MCF 10A (cell line): ENCODE measurements around the gene CCT3. TPM values are rescaled to one million over a fixed set of nuclear protein-coding genes. Genes with fewer than 3 reads are reported as not detected.
"Not testable (repeated sequence)": the region's sequence is repeated elsewhere in the genome, so short reads cannot be mapped to it uniquely, and the experiment has no call there.

Experiments
- BruUV-seq: library from RNA; stranded (reverse); fragments of 400-500 nt; replicated peaks from 2 replicates; lab custom pipeline; 2021; lab: Mats Ljungman, UMichigan
- CTCF ChIA-PET: fragments of 300-600 bp; sonication (Branson Sonifier 250); formaldehyde crosslinking; extraction: SDS; loops from one replicate; lab custom pipeline; 2021; ENCODE audit warnings: antibody characterized with exemption, inconsistent platforms; lab: Yijun Ruan, JAX
- POLR2A ChIA-PET: fragments of 300-600, 350-650 bp; sonication (Branson Sonifier 250); formaldehyde crosslinking; extraction: SDS; loops from one replicate; lab custom pipeline; 2020; ENCODE audit warnings: antibody characterized with exemption, inconsistent platforms; lab: Yijun Ruan, JAX
- DNase-seq: peaks from one replicate; pipeline ENCODE4 v3.0.0-alpha.2; 2018; ENCODE audit not compliant: unreplicated experiment
- H3K27ac Mint-ChIP-seq: one replicate; pipeline ENCODE4 v1.8.0; 2022; ENCODE audit warnings: mild to moderate bottlenecking, low read depth, mixed read lengths; ENCODE audit not compliant: unreplicated experiment
- H3K27me3 Mint-ChIP-seq: one replicate; pipeline ENCODE4 v1.8.0; 2022; ENCODE audit warnings: mixed read lengths; ENCODE audit not compliant: insufficient read depth, unreplicated experiment
- H3K36me3 Mint-ChIP-seq: one replicate; pipeline ENCODE4 v1.8.0; 2022; ENCODE audit warnings: mild to moderate bottlenecking, moderate library complexity, mixed read lengths; ENCODE audit not compliant: insufficient read depth, unreplicated experiment
- H3K4me1 Mint-ChIP-seq: one replicate; pipeline ENCODE4 v1.8.0; 2022; ENCODE audit warnings: mixed read lengths; ENCODE audit not compliant: insufficient read depth, unreplicated experiment
- H3K4me3 Mint-ChIP-seq: one replicate; pipeline ENCODE4 v1.8.0; 2022; ENCODE audit warnings: mild to moderate bottlenecking, moderate library complexity, mixed read lengths; ENCODE audit not compliant: unreplicated experiment
- H3K9me3 Mint-ChIP-seq: one replicate; pipeline ENCODE4 v1.8.0; 2022; ENCODE audit warnings: mixed read lengths; ENCODE audit not compliant: unreplicated experiment
- intact Hi-C: fragments of 100-400 bp; cut with micrococcal nuclease; formaldehyde crosslinking; loops from 2 replicates; pipeline ENCODE4 v1.14.1; 2022
- total RNA-seq: library from RNA; stranded (reverse); gene quantifications from 2 replicates; pipeline ENCODE4 v1.2.3, GENCODE V29; 2022
- TF ChIP-seq, protein P1 (sequence below): fragments of 200-600 bp; IDR thresholded peaks from one replicate; pipeline ENCODE4 v1.8.0; 2022; ENCODE audit warnings: antibody characterized with exemption, mild to moderate bottlenecking; ENCODE audit not compliant: unreplicated experiment

CCT3 gene
- total RNA-seq, 1 experiment from 2014 or later = 574 TPM

GRCh38 chr1:156372265-156372586, 34.1 kb upstream of the CCT3 start:
- H3K27ac Mint-ChIP-seq = no peak overlapping the region
- H3K27me3 Mint-ChIP-seq = peaks cover 33% of the 10 kb centered on the region
- BruUV-seq = no TSS peak
- DNase-seq = no peak
- no peaks in the 10 kb centered on the region for H3K36me3 Mint-ChIP-seq
- ChIA-PET POLR2A (interaction anchor here (0.5 to 1.8 kb wide), 2 partner anchors 13 to 318 kb away, joined by 3 to 4 read pairs; no protein-coding TSS in a partner anchor), CTCF (interaction anchor here (0.6 to 8.9 kb wide), 8 partner anchors 10 to 427 kb away, joined by 3 to 113 read pairs (median 4); no protein-coding TSS in a partner anchor)
- H3K4me1 Mint-ChIP-seq = peaks cover 6% of the 10 kb centered on the region
- H3K9me3 Mint-ChIP-seq = no peaks in the 10 kb centered on the region
- intact Hi-C loops = no loop called here
- TF ChIP-seq, protein P1, sequence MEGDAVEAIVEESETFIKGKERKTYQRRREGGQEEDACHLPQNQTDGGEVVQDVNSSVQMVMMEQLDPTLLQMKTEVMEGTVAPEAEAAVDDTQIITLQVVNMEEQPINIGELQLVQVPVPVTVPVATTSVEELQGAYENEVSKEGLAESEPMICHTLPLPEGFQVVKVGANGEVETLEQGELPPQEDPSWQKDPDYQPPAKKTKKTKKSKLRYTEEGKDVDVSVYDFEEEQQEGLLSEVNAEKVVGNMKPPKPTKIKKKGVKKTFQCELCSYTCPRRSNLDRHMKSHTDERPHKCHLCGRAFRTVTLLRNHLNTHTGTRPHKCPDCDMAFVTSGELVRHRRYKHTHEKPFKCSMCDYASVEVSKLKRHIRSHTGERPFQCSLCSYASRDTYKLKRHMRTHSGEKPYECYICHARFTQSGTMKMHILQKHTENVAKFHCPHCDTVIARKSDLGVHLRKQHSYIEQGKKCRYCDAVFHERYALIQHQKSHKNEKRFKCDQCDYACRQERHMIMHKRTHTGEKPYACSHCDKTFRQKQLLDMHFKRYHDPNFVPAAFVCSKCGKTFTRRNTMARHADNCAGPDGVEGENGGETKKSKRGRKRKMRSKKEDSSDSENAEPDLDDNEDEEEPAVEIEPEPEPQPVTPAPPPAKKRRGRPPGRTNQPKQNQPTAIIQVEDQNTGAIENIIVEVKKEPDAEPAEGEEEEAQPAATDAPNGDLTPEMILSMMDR = no peak
- H3K4me3 Mint-ChIP-seq = no peak overlapping the region

DNA sequence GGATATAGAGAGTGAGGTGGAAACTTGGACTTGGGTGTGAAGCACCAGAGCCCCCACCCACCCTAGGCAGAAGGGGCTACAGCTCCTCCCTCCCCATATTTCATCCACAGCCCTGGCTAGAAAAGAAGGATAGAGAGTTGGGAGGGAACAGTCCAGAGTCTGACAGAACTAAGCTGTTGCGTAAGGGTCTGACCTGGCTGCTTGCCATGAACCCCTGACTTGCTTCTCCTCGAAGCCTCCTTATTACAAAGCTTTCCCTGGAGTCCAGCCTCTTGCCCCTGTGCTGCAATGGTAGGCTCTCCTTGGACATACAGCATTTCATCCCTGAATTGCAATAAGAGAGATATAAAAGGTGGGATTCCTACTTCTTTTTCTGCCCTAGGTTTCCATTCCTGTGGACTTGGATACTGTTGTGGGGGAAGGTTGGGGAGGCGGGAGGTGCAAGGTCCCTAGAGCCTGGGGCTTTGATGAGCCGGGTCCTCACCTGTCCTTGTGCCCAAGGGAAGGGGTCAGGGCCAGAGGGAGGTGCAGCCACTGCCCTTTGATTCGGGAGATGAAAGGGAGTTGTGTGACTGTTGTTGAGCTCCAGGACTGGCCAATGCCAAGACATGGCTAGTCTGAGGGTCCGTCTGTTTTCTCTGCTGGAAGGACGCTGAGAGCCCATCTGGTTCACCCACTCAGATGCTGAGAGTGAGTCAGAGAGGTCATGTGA, 33.6 kb upstream of the CCT3 start:
- Mint-ChIP-seq H3K4me3 (no peak overlapping the region), H3K27me3 (peaks cover 33% of the 10 kb centered on the region), H3K4me1 (peaks cover 6% of the 10 kb centered on the region), H3K27ac (no peak overlapping the region), H3K9me3 (no peaks in the 10 kb centered on the region), H3K36me3 (no peaks in the 10 kb centered on the region)
- CTCF ChIA-PET = interaction anchor here (0.6 to 8.9 kb wide), 14 partner anchors 9 to 1392 kb away, joined by 3 to 113 read pairs (median 4); no protein-coding TSS in a partner anchor
- POLR2A ChIA-PET = interaction anchor here (0.5 to 1.8 kb wide), 2 partner anchors 14 to 318 kb away, joined by 3 to 4 read pairs; no protein-coding TSS in a partner anchor
- intact Hi-C loops = no loop called here
- no TSS peak for BruUV-seq
- DNase-seq = peak; percentile 77
- TF ChIP-seq, protein P1 = no peak

DNA sequence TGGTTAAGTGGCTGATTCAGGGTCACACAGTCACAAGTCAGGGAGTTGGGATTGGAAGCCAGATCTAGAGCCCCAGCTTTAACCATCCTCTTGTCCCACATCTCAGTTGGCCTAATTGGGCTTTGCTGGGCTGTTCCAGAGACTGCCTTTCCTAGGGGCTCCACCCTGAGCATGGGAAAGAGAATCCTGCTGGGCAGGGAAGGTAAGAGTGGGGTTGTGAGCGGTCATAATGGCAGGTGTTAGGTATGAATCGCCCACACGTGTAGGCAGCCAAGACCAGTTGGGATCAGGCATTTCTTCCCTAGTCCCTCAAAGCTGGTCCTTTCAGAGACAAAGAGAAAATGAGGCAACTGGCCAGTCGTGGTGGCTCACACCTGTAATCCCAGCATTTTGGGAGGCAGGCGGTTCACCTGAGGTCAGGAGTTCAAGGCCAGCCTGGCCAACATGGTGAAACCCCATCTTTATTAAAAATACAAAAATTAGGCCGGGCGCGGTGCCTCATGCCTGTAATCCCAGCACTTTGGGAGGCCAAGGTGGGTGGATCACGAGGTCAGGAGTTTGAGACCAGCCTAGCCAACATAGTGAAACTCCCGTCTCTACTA, 31.7 kb upstream of the CCT3 start:
- CTCF ChIA-PET = interaction anchor here (0.6 to 8.9 kb wide), 5 partner anchors 11 to 123 kb away, joined by 3 to 113 read pairs (median 6); no protein-coding TSS in a partner anchor
- Mint-ChIP-seq H3K4me3 (peak overlapping the region; percentile 70), H3K27me3 (peaks cover 45% of the 10 kb centered on the region)
- DNase-seq, H3K36me3 Mint-ChIP-seq, H3K27ac Mint-ChIP-seq, BruUV-seq, H3K9me3 Mint-ChIP-seq, H3K4me1 Mint-ChIP-seq, intact Hi-C loops: not testable (repeated sequence)
- POLR2A ChIA-PET = interaction anchor here (1.3 kb wide), 1 partner anchor 11 kb away, joined by 6 read pairs; no protein-coding TSS in a partner anchor

GRCh38 chr1:156368889-156369684, 31.0 kb upstream of the CCT3 start, which contains the start of gene RHBG:
Gene RHBG (plus strand): TSS chr1:156369211. CDS start chr1:156369250, 39 bp downstream.
- Mint-ChIP-seq H3K9me3 (no peaks in the 10 kb centered on the region), H3K27me3 (peaks cover 45% of the 10 kb centered on the region), H3K27ac (no peak within 1 kb of the TSS), H3K4me1 (no peaks in the 10 kb centered on the region), H3K36me3 (no peaks in the 10 kb centered on the region), H3K4me3 (peak within 1 kb of the TSS; percentile 70)
- BruUV-seq = no TSS peak
- intact Hi-C loops = no loop called here
- TF ChIP-seq, protein P1 = no peak
- ChIA-PET CTCF (interaction anchor here (0.6 to 1.8 kb wide), 6 partner anchors 10 to 231 kb away, joined by 3 to 9 read pairs (median 5); no protein-coding TSS in a partner anchor), POLR2A (no interaction called here)
- peak; percentile 36 for DNase-seq
